22Rv1 (cell line): ENCODE results near the gene TOP1.
"Not testable (repeated sequence)": the region's sequence is repeated elsewhere in the genome, so short reads cannot be mapped to it uniquely, and the experiment has no call there.

Source experiments
- H3K27ac ChIP-seq: fragments of 450-650 bp; 2 replicates; pipeline ENCODE4 v1.5.1; 2017
- CTCF ChIP-seq: fragments of 450-650 bp; IDR thresholded peaks from 2 replicates; pipeline ENCODE4 v1.5.1; 2017; ENCODE audit warnings: mild to moderate bottlenecking
- ZFX ChIP-seq: fragments of 450-650 bp; IDR thresholded peaks from 2 replicates; pipeline ENCODE4 v1.6.1; 2017; ENCODE audit warnings: antibody characterized with exemption, borderline replicate concordance

The TOP1 gene

GRCh38 chr20:41110012-41110411 lies 81.4 kb downstream of the TOP1 start:
- no peak for TF ChIP-seq CTCF
- no peak for TF ChIP-seq ZFX
- no peak overlapping the region for H3K27ac ChIP-seq

DNA sequence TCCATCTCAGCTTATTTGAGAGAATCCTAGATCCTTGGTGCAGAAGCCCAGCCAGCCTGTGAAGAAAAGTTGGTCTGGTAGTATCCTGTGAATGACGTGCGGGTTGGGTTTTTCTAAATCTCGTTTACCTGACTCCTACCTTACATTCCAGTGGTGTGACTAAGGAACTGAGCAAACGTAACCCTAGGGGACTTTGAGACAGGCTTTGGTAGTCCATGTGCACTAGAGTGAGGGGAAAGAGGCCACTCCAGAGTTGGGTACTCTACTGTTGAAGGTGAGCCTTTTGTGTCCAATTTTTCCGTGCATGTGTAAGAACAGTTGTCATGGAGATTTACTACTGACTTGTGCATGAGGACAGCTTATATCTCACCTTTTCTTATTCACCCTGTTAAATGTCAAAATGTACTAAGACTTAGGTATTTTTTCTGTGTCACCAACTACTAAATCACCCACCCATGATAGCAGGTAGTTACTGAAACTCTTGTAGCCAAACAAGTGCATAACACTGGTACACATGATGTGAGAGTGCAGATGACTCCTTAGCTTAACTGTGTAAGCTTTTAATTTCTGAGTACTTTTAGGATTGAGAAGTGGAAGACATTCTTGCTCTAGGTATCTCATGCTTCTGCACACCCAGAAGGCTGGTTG lies 82.4 kb downstream of the TOP1 start:
- H3K27ac ChIP-seq: no peak overlapping the region
- no peak for TF ChIP-seq CTCF
- no peak for TF ChIP-seq ZFX

- no peak overlapping the region for H3K27ac ChIP-seq
- TF ChIP-seq CTCF (no peak), ZFX (no peak)
Measured at GRCh38 chr20:41111578-41111951, 82.9 kb downstream of the TOP1 start.

DNA sequence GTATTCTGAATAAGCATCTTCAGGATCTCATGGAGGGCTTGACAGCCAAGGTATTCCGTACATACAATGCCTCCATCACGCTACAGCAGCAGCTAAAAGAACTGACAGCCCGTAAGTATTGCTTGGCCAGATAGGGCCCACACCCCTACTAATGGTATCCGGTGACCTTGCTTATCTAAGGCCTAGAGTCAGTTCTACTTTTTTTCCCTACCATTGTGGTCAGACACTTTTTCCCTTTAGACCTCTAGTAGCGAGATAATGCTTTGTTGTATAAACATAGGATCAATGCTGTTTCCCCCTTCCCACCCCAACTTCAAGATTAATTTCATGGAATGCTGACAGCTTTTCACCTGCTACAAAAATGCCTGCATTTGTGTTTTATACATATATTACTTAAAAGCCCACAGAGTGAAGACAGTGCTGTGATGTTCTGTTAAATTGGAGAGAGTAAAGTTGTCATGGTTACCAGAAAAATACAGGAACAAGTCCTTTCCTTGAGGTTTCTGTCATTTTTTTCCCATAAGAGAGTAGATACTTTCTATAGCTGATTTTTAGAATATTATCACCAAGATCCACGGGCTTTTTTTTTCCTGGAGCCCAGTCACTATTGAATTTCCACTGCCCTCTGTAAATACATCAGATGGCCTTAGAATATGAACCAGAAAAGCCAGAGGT lies 87.8 kb downstream of the TOP1 start:
- no peak overlapping the region for H3K27ac ChIP-seq
- TF ChIP-seq CTCF (no peak), ZFX (no peak)

DNA sequence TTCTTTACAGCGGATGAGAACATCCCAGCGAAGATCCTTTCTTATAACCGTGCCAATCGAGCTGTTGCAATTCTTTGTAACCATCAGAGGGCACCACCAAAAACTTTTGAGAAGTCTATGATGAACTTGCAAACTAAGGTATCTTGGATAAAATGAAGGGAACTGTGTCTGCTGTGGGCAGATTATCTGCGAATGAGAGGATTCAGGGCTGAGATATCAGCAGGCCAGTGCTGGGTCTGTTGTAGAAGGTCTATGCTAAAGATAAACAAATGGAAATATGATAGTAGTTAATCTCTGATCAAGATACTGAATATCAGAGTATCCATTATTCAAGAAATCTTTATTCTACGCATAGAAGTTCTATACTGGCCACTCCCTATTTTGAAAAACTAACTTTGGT lies 89.5 kb downstream of the TOP1 start:
- not testable (repeated sequence) for H3K27ac ChIP-seq

GRCh38 chr20:41118632-41119031 lies 90.0 kb downstream of the TOP1 start:
- H3K27ac ChIP-seq: no peak overlapping the region

GRCh38 chr20:41119614-41120561 lies 91.3 kb downstream of the TOP1 start:
- no peak for TF ChIP-seq CTCF
- TF ChIP-seq ZFX: no peak
- peak overlapping the region; percentile 48 for H3K27ac ChIP-seq

More at GRCh38 chr20:41118632-41119031, 90.0 kb downstream of the TOP1 start:
- TF ChIP-seq ZFX (no peak), CTCF (no peak)
